IPS-18c (cell line): ENCODE measurements around the gene CSTF2T.

Experiments used
- H3K4me3 ChIP-seq: 2 replicates; pipeline ENCODE4 v1.7.0; 2013; ENCODE audit warnings: low read depth, mild to moderate bottlenecking, low read length, moderate library complexity; ENCODE audit not compliant: insufficient read depth
- H3K9me3 ChIP-seq: one replicate; pipeline ENCODE4 v1.6.1; 2013; ENCODE audit warnings: mild to moderate bottlenecking, low read length, moderate library complexity; ENCODE audit not compliant: control insufficient read depth, insufficient read depth

The CSTF2T gene, protein sequence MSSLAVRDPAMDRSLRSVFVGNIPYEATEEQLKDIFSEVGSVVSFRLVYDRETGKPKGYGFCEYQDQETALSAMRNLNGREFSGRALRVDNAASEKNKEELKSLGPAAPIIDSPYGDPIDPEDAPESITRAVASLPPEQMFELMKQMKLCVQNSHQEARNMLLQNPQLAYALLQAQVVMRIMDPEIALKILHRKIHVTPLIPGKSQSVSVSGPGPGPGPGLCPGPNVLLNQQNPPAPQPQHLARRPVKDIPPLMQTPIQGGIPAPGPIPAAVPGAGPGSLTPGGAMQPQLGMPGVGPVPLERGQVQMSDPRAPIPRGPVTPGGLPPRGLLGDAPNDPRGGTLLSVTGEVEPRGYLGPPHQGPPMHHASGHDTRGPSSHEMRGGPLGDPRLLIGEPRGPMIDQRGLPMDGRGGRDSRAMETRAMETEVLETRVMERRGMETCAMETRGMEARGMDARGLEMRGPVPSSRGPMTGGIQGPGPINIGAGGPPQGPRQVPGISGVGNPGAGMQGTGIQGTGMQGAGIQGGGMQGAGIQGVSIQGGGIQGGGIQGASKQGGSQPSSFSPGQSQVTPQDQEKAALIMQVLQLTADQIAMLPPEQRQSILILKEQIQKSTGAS

DNA sequence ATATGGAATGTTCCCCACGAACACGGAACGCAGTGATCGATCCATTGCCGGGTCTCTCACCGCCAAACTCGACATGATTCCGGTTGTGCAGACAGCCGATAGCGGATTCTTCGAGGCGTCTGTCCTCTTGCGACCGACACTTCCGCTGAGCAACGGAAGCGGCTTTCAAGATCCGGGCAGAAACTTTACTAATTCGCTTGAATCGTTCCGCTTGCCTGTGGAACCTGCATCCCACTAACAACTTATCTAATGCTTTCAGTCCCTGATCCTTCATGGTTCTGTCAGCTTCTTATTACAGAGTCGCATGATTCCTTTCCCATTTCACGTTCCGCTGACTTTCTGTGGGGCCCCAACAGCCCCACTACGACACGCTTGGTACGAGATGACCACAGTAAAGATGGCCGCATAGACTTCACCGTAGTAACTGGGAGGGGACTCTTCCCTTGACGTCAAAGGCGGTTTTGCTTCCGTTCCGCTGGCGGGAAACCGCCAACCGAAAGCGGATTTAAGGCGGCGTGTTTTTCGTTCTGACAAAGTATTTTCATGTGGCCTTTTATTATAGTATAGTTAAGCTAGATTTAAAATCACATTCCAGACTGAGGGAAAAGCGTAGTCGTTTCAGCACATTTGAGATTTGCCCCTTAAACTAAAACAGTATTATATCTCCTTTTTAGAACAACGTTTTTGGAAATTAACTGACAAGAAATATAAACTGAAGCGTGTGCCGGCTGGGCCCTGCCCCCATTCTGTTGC, at the start of gene CSTF2T:
CSTF2T (minus strand) TSS at position 121 of the 753 bp plus-strand sequence; CDS start at position 75, 46 bp downstream.
- Histone ChIP-seq H3K9me3 (no peaks in the 10 kb centered on the region), H3K4me3 (peak within 1 kb of the TSS; percentile 78)

DNA sequence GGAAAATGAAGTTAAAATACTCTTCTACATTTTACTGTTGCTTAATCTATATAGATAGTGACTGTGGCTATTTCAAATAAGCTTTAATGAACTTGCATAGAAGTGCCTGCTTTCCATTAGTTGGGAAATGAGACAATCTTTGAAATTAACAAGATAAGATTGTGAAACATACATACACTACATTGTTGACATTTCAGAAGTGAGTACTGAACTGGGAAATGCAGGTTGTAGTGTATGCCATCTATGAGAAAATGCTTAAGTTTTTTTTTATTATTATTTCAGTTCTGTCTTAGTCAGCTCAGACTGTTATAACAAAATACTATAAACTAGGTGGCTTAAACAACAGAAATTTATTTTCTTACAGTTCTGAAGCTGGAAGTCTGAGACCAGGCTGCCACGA, 49.6 kb upstream of the CSTF2T start:
- Histone ChIP-seq H3K9me3 (no peaks in the 10 kb centered on the region), H3K4me3 (no peak overlapping the region)

DNA sequence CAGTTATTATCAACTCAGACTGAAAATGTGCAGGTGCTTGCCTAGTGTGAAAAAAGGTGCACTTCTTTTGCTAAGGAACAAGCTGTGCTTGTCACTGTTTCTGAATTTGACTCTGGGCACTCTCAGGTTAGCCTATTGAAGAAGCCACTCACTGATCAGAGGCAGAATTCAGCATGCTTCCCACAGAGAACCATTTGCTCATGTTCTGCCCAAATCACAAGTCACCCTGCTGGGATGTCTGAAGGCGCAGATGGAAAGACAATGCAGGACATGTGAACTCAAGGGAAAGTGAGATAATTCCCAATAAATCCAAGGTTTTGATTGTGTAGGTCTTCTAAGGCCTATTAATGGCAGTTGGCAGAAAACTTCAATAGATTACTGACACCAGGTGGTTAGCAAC, 47.8 kb upstream of the CSTF2T start:
- H3K9me3 ChIP-seq, result no peaks in the 10 kb centered on the region
- H3K4me3 ChIP-seq, result no peak overlapping the region

DNA sequence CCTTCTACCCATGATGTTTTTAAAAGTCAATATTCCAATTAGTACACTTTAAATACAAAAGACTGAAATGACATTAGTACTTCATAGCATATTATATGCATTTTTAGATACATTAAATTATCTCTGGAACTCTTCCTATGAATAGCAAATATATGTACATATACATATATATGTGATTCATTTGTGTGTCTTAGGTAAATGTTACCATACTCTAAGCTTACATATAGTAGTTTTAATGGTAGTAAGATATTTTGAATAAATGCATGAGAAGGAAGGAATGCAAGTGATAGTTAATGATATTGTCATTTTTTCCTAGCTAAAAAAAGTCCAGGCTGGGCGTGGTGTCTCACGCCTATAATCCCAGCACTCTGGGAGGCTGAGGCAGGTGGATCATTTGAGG, 46.0 kb upstream of the CSTF2T start:
- no peaks in the 10 kb centered on the region for H3K9me3 ChIP-seq
- no peak overlapping the region for H3K4me3 ChIP-seq

DNA sequence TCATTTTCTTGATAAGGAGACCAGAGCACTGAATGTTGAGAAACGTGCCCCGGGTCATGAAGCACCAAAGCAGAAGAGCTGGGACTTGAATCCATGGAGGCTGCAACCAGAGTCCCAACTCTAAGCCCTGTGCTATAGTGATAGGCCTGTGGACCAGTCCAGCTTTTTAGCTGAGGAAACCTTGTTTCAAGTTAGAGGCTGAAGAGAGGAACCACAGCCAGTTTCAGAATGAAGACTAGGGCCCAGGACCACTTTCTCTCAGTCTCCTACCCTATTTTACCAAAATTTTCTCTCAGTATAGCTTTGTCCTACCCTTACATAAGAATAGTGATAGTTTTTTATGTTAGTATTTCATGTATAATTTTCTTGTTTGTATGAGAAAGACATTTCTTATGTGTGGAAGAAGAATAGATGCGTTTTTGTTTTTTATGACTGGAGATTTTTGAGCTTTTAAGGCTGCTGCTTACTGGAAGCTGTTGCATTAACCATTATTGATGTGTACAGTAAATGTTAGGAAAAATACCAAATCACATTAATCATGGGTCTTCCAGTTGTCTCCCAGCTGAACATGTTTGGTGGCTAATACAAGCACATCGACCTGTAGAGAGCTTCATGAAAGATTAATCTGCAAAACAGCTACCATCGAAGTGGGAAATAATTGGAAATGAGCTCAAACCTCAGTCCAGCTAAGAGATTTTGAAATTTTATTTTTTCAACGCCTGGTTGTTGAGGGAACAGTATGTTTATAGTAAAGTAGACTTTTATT, 45.0 kb upstream of the CSTF2T start:
- H3K4me3 ChIP-seq, result no peak overlapping the region

DNA sequence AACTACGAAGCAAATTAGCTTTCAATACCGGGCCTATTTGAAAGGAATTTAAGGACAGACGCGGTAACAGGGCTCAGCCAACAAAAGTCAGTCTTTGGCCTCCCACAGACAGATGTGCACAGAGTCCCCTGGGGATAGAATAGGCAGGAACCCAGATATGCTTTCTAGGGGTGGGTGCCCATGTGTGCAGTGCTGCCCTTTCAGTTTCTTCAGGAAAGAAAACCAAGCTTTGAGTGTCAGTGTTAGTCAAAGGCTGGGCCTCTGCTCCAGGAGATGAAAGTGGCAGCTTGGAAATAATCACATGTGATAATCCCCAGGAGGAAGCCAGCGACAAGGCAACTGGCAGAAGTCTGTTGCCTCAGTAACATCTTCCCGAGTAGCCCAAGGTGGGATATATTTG, 43.8 kb upstream of the CSTF2T start:
- Histone ChIP-seq H3K9me3 (no peaks in the 10 kb centered on the region), H3K4me3 (no peak overlapping the region)

More for the DNA sequence above, 45.0 kb upstream of the CSTF2T start:
- H3K9me3 ChIP-seq, result no peaks in the 10 kb centered on the region

DNA sequence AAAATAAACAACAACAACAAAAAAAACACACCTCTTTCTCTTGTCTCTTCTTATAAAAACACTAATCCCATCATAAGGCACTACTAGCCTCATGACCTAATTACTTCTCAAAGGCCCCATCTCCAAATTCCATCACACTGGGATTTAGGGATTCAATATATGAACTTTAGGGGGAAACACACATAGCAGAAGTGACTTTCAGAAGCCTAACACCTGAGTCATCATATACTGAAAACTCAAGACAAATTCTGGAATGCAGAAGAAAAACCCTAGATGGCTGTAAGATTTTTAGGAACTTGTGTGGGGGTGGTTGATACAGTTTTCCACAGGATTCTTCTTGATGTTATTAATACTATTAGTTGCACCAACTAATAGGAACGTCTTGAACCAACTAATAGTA, 33.7 kb upstream of the CSTF2T start:
- H3K9me3 ChIP-seq, result no peaks in the 10 kb centered on the region
- no peak overlapping the region for H3K4me3 ChIP-seq

DNA sequence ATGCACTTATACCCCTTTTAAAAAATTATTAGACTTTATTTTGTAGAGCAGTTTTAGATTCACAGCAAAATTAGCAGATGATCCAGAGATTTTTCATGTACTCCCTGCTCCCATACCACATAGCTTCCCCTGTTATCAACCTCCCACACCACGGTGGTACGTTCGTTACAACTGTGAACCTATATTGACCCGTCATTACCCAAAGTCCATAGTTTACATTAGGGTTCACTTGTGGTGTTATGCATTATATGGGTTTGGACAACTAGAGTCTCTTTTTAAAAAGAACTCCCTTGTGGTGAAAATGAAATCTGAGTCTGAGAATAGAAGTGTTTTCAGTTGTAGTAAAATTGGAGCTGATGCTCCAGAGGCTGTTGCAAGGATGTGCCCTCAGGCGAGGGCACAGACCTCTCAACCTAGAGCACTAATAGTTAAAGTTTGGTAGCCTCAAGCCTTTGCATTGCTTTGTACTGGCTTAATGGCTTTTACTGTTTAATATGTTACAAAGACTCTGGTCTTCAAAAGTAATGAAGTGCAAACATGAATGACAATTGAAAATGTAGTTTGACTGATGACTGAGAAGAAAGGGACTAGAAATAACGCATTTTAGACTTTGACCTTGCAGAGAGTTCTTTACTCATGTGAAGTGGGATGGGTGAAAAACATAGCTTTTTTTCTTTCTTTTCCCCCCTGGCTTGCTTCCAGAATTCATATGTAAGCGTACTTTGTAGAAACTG, 30.6 kb upstream of the CSTF2T start:
- no peaks in the 10 kb centered on the region for H3K9me3 ChIP-seq
- H3K4me3 ChIP-seq, result no peak overlapping the region

DNA sequence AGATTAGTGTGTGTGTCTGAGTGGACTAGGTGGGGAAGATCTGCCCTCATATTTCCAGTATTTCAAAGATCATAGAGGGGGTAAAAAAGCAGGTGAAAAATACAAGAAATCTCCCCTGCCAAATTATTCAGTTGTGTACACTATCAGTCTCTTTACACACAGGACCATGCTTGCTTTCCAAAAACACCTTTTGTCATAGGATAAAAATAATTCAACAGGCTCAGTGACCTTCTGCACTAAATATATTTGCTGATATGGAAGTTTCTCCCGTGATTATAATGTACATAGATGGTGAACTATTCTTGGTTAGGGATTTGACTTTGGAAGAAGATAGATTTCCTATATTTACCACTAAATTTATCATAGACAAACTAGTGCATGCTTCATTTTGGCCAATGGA, 24.6 kb upstream of the CSTF2T start:
- H3K4me3 ChIP-seq, result no peak overlapping the region
- no peaks in the 10 kb centered on the region for H3K9me3 ChIP-seq

DNA sequence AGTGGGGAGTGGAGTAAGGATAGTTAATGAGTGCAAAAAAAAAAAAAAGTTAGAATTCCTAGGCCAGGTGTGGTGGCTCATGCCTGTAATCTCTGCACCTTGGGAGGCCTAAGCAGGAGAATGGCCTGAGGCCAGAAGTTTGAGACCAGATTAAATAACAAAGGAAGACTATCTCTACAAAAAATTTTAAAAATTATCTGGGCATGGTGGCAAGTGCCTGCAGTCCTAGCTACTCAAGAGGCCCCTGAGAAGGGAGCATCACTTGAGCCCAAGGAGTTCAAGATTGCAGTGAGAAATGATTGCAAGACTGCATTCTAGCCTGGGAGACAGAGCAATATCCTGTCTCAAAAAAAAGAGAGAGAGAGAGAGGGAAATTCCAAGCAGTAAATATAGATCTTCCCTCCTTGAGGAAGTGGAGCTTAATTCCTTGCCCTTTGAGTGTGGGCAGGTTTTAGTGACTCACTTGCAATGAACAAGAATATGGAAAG, 19.5 kb upstream of the CSTF2T start:
- no peak overlapping the region for H3K4me3 ChIP-seq
- no peaks in the 10 kb centered on the region for H3K9me3 ChIP-seq

DNA sequence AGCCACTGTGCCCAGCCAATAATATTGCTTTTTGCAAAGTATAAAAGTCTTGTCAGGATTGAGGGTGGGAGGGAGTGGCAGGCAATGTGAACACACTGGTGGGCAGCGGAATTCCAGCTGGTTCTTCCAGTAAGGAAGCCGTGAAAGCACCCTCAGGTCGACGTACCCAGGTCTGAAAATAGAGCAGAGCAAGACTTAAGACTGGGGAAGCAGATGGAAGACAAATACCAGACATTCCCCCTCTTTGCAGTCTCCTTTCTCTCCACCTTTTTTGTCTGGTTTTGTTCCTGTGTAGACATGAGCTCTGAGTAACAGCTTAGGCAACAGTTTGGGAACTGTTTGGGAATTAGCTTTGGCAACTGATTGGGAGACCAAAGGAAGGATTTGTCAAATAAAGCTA, 17.6 kb upstream of the CSTF2T start:
- H3K4me3 ChIP-seq, result no peak overlapping the region
- no peaks in the 10 kb centered on the region for H3K9me3 ChIP-seq

DNA sequence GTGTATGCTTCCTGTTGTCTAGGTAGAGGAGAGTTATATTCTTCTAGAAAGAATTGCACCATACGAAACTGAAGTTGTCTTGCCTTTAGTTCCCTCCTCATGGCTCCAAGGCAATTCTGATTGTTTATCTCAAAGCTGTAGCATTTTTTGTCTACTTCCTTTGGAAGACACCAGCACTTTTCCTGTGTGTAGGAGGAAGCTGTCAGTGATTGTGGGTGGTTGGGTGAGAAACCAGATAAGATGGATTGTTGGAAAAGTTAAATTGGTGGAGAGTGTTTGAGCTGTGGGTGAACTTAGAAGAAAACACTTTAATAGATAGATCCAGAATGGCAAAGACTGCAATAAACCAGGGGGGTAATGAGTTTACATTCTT, 12.1 kb upstream of the CSTF2T start:
- Histone ChIP-seq H3K4me3 (no peak overlapping the region), H3K9me3 (no peaks in the 10 kb centered on the region)

DNA sequence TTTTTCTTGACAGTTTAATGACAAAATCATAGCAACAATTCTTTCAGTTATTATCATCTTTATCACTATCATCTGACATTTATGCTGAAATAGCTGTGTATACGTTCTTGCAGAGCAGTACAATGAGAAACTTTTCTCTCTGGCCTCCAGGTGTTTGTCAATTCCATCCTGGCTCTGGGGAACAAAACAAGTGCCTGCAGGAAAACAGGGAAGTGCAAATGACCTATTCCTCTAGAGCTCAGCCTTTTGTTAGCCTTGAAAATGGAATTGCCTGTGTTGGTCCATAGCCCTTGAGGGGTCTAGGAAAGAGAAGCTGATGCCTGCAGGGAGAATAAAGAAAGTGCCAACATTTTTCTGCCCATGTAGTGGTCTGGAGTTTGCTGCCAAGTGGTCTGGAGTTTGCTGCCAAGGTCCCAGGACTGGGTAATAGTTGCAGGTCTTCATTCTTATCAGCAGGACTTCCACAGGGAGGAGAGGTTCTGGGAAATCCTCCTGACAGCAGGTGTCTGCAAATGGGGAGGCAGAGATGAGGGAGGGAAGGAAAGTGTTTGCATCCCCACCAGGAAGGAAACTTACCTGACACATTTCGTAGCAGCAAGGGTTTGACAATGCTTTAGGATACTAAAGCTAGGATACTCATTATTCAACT, 10.1 kb upstream of the CSTF2T start:
- Histone ChIP-seq H3K9me3 (no peaks in the 10 kb centered on the region), H3K4me3 (no peak overlapping the region)

DNA sequence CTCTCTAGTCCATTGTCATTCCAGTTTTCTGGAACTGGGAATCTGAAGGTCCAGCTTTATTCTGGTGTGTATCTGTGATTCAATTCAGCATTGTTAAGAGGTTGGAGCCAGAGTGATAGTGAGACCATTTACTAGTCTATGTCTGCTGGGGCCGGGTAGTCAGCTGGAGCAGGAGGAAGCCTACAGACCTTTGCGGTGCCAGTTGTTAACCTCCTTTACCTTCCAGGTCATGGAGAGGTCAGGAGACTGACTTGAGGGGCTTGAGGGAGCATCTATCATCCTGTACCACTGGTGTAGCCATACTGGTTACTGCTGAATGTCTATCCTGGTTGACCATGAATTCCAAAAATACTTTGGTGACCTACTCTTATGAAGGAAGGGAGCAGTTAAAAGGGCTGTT, 9.2 kb upstream of the CSTF2T start:
- Histone ChIP-seq H3K9me3 (no peaks in the 10 kb centered on the region), H3K4me3 (no peak overlapping the region)

DNA sequence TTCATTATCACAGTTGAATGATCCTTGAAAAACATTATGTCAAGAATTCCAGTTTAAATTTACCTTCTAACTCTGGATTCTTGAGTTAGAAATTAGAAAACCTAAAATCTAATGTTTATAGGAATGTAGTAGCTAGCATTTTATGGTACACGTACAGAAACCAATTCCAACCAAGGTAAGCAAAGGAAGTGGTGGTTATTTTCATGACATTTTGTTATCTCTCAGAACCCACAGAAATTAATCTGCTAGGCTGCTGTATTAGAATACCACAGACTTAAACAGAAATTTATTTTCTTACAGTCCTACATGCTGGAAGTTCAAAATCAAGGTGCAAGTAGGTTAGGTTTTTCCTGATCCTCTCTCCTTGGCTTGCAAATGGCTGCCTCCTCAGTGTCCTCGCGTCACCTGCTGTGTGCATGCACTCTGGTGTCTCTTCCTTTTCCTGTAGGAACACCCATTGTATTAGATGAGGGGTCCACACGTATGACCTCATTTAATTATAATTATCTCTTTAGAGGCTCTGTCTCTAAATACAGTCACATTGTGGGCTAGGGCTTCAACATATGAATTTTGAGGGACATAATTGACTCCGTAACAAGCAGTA, 8.5 kb upstream of the CSTF2T start:
- Histone ChIP-seq H3K9me3 (no peaks in the 10 kb centered on the region), H3K4me3 (no peak overlapping the region)

DNA sequence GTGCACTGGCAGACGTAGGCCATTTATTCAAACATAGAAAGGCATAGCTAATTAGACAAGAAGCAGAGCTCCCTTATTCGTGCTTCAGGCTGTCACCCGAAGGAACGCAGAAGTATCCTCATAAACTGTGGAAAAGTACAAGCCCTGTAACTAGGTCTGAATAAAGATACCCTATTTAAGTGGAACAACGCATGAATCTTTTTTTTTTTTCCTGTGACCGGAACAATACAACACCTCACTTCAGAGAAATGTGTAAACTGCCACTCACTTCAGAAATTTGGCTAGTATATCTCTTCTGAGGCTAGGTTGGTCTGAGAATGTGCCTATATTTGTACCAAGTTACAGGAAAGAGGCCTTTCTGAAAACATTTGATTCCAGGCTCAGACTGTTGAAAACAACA, 8.0 kb upstream of the CSTF2T start:
- no peak overlapping the region for H3K4me3 ChIP-seq
- H3K9me3 ChIP-seq, result no peaks in the 10 kb centered on the region
